ENCODE measurements around the gene CUX1.

Gene CUX1

GRCh38 chr7:102185796-102186195 is 368.4 kb downstream of the CUX1 start:
- Histone ChIP-seq H3K4me3 (IDR thresholded peaks at IDR 0.05; ENCODE audit: insufficient read depth, low read depth, low read length) (no peak overlapping the region), H3K4me1 (ENCODE audit: low read depth, poor library complexity, severe bottlenecking) (no peaks in the 10 kb centered on the region), H3K36me3 (ENCODE audit: insufficient read depth) (no peaks in the 10 kb centered on the region; the same call in 1 of the 2 replicates), H3K79me2 (ENCODE audit: insufficient read depth, low read depth) (no peaks in the 10 kb centered on the region), H2AFZ (ENCODE audit: low read depth) (no peak overlapping the region), H3K27ac (no peak overlapping the region), H3K4me2 (no peak overlapping the region), H4K20me1 (ENCODE audit: insufficient read depth) (no peaks in the 10 kb centered on the region), H3K27me3 (ENCODE audit: insufficient read depth, low read depth) (no peaks in the 10 kb centered on the region), H3K9ac (no peak overlapping the region)
- no peak for TF ChIP-seq CTCF (conservative IDR thresholded peaks at IDR 0.05; ENCODE audit: low read depth, low read length)

- no peak overlapping the region for H3K9ac ChIP-seq
- no peaks in the 10 kb centered on the region; the same call in 1 of the 2 replicates for H3K36me3 ChIP-seq (ENCODE audit: insufficient read depth)
- no peaks in the 10 kb centered on the region for H3K4me1 ChIP-seq (ENCODE audit: low read depth, poor library complexity, severe bottlenecking)
- H3K4me3 ChIP-seq (IDR thresholded peaks at IDR 0.05; ENCODE audit: insufficient read depth, low read depth, low read length) = no peak overlapping the region
- no peaks in the 10 kb centered on the region for H4K20me1 ChIP-seq (ENCODE audit: insufficient read depth)
- no peak for TF ChIP-seq CTCF (conservative IDR thresholded peaks at IDR 0.05; ENCODE audit: low read depth, low read length)
- H3K27me3 ChIP-seq (ENCODE audit: insufficient read depth, low read depth) = no peaks in the 10 kb centered on the region
- no peaks in the 10 kb centered on the region for H3K79me2 ChIP-seq (ENCODE audit: insufficient read depth, low read depth)
- no peak overlapping the region for H3K27ac ChIP-seq
- no peak overlapping the region for H2AFZ ChIP-seq (ENCODE audit: low read depth)
- H3K4me2 ChIP-seq = no peak overlapping the region
These were observed 368.9 kb downstream of the CUX1 start for GRCh38 chr7:102186306-102186705.

GRCh38 chr7:102188746-102189145 is 371.3 kb downstream of the CUX1 start:
- Histone ChIP-seq H3K27me3 (ENCODE audit: insufficient read depth, low read depth) (no peaks in the 10 kb centered on the region), H3K79me2 (ENCODE audit: insufficient read depth, low read depth) (no peaks in the 10 kb centered on the region), H3K4me2 (no peak overlapping the region), H3K36me3 (ENCODE audit: insufficient read depth) (no peaks in the 10 kb centered on the region; the same call in 1 of the 2 replicates), H3K4me1 (ENCODE audit: low read depth, poor library complexity, severe bottlenecking) (no peaks in the 10 kb centered on the region), H2AFZ (ENCODE audit: low read depth) (no peak overlapping the region), H3K9ac (no peak overlapping the region), H3K27ac (no peak overlapping the region), H4K20me1 (ENCODE audit: insufficient read depth) (no peaks in the 10 kb centered on the region), H3K4me3 (IDR thresholded peaks at IDR 0.05; ENCODE audit: insufficient read depth, low read depth, low read length) (no peak overlapping the region)
- no peak for TF ChIP-seq CTCF (conservative IDR thresholded peaks at IDR 0.05; ENCODE audit: low read depth, low read length)

- H3K79me2 ChIP-seq (ENCODE audit: insufficient read depth, low read depth) = no peaks in the 10 kb centered on the region
- no peaks in the 10 kb centered on the region for H4K20me1 ChIP-seq (ENCODE audit: insufficient read depth)
- no peak overlapping the region for H3K4me2 ChIP-seq
- H2AFZ ChIP-seq (ENCODE audit: low read depth) = no peak overlapping the region
- no peak overlapping the region for H3K4me3 ChIP-seq (IDR thresholded peaks at IDR 0.05; ENCODE audit: insufficient read depth, low read depth, low read length)
- TF ChIP-seq CTCF (conservative IDR thresholded peaks at IDR 0.05; ENCODE audit: low read depth, low read length) = no peak
- no peaks in the 10 kb centered on the region for H3K4me1 ChIP-seq (ENCODE audit: low read depth, poor library complexity, severe bottlenecking)
- no peaks in the 10 kb centered on the region for H3K27me3 ChIP-seq (ENCODE audit: insufficient read depth, low read depth)
- H3K36me3 ChIP-seq (ENCODE audit: insufficient read depth) = no peaks in the 10 kb centered on the region; the same call in 1 of the 2 replicates
- no peak overlapping the region for H3K9ac ChIP-seq
- no peak overlapping the region for H3K27ac ChIP-seq
These were observed 372.3 kb downstream of the CUX1 start for GRCh38 chr7:102189756-102190155.

Data from KMS-11 (cell line).